GM12874 (cell line): Measurements from ENCODE around the gene ETF1.

Source experiments
- TF ChIP-seq, protein P1 (sequence below): IDR thresholded peaks from 2 replicates; pipeline ENCODE4 v1.5.1; 2011; ENCODE audit warnings: low read depth, mild to moderate bottlenecking, control low read depth, low read length, moderate library complexity; ENCODE audit not compliant: insufficient read depth

ETF1 gene

GRCh38 chr5:138461343-138462125, 81.5 kb downstream of the ETF1 start:
- TF ChIP-seq, protein P1, sequence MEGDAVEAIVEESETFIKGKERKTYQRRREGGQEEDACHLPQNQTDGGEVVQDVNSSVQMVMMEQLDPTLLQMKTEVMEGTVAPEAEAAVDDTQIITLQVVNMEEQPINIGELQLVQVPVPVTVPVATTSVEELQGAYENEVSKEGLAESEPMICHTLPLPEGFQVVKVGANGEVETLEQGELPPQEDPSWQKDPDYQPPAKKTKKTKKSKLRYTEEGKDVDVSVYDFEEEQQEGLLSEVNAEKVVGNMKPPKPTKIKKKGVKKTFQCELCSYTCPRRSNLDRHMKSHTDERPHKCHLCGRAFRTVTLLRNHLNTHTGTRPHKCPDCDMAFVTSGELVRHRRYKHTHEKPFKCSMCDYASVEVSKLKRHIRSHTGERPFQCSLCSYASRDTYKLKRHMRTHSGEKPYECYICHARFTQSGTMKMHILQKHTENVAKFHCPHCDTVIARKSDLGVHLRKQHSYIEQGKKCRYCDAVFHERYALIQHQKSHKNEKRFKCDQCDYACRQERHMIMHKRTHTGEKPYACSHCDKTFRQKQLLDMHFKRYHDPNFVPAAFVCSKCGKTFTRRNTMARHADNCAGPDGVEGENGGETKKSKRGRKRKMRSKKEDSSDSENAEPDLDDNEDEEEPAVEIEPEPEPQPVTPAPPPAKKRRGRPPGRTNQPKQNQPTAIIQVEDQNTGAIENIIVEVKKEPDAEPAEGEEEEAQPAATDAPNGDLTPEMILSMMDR: no peak

- TF ChIP-seq, protein P1: no peak
Observed at GRCh38 chr5:138460032-138460693, 82.9 kb downstream of the ETF1 start.

DNA sequence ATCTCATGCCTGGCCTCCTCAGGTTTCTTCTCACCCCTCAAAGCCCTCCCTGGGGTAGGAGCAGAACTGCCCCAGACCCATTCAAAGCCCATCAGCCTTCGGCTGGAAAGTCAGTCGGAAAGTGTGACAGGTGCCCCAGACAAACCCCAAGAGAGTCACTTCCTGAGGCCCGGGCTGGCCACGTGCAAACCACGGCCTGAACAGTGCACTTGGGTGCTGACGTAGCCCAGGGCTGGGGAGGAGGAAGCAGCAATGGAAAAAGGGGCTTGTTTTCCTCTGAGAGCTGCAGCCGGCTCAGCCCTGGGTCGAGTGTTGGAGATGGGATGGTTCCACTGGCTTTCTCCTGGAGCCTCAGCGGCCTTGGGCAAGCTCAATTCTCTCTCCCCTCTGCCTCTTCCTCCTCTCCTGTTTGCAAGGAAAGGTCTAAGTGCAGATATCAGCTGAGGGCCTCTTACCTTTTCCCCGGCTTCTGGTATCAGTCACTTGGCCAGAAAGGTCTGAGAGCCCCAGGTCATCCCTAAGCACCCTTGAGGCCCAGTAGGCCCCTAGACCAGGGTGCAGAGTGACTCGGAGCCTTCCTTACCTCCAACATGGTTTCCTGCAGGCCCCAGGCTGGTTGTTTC, 83.6 kb downstream of the ETF1 start:
- TF ChIP-seq, protein P1: no peak

GRCh38 chr5:138458856-138459255, 84.2 kb downstream of the ETF1 start:
- TF ChIP-seq, protein P1: no peak

GRCh38 chr5:138458384-138458783, 84.7 kb downstream of the ETF1 start:
- TF ChIP-seq, protein P1: no peak

DNA sequence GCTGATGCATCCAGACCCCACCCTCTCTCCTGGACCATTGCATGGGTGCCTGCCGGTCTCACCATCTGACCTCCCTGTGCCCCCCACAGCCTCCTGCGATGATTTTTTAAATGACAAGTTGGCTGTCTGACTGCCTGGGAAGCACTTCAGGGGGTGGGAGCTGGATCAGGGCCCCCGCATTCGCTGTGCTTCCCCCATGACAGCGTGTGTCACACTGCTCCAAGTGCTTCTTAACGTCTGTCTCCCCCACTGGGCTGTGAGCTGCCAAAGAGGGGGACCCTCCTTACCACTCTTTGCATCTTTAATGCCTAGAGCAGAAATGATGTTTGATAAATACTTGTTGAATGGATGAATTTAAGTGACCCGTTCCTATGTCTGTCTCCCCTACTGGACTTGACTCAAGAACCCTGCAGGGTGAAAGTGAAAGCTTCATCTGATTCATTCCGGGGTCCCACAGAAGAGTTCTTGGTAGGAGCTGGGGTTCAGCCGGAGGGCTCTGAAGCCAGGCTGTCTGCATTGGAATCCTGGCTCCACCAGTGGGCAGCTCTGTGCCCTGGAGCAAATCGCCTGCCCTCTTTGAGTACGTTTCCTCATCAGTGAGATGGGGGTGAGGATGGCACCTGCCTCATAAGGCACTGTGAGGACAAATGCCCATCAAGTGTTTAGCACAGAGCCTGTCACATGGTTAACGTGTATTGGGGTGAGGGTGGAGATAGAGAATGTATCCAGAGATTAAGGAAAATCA, 85.3 kb downstream of the ETF1 start:
- TF ChIP-seq, protein P1: no peak
